HK-2 (cell line): ENCODE measurements around the gene FBXO31.

Experiments used
- DNase-seq: peaks from one replicate; pipeline ENCODE4 v3.0.0-alpha.2; 2018; ENCODE audit not compliant: unreplicated experiment

The FBXO31 gene

GRCh38 chr16:87278191-87279093, 105.1 kb downstream of the FBXO31 start:
- DNase-seq, result peak; percentile 73
